OCI-LY7 (cell line): ENCODE data around the gene KLK6.

Experiments
- CTCF ChIP-seq: fragments of 200-600 bp; sonication (generic); conservative IDR thresholded peaks from 2 replicates; pipeline ENCODE4 v1.5.1; 2014; ENCODE audit warnings: mild to moderate bottlenecking, antibody characterized with exemption, low read length, moderate library complexity, mixed read lengths
- EZH2phosphoT487 ChIP-seq: fragments of 200-600 bp; sonication (generic); IDR thresholded peaks from 2 replicates; pipeline ENCODE4 v1.6.1; 2018; ENCODE audit warnings: low read depth, borderline replicate concordance, mild to moderate bottlenecking, mixed run types, antibody characterized with exemption, low read length, moderate library complexity, mixed read lengths

GRCh38 chr19:51007488-51007887 is 38.1 kb upstream of the KLK6 start:
- TF ChIP-seq CTCF (no peak), EZH2phosphoT487 (no peak)
